Hematopoietic multipotent progenitor cell treated with erythropoietin and hydrocortisone succinate and interleukin-3 and kit ligand, for 4 days (in vitro differentiated cells): ENCODE results near the gene MRFAP1L1.
A peak's percentile ranks its signal among the peaks of the same experiment; 100 is the strongest.
"Not testable (repeated sequence)": the region's sequence is repeated elsewhere in the genome, so short reads cannot be mapped to it uniquely, and the experiment has no call there.

ENCODE experiments used
- DNase-seq: peaks from one replicate; pipeline ENCODE4 v3.0.0-alpha.2; 2015

Gene MRFAP1L1

DNA sequence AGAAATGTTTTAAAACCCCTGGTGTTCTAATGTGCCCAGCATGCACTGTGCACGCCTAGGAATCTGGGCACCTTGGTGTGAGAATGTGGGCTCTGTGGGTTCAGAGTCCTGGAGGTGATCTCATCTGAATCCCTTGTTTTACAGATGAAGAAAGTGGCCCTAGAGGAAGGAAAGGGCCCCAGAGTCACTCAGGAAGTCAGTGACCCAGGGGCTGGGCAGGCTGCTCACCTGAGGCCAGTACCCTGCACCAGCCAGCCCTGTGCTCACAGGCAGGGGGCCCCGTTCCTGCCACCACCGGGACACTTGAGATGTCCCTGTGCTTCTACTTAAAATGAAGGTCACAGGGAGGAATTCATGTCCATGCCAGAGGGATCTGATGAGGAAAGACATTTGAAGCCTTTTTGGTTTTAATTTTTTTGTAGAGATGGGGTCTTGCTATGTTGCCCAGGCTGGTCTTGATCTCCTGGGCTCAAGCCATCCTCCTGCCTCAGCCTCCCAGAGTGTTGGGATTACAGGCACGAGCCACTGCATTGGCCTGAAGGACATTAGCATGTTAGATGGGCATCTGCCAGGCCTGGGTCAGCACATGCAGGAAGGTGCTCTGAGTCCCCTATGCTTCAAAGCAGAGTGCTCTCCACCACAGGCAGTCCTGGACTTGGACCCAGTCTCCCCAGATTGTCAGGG, 23.4 kb downstream of the MRFAP1L1 start:
- no peak for DNase-seq

GRCh38 chr4:6684656-6685055, 25.0 kb downstream of the MRFAP1L1 start:
- no peak for DNase-seq

DNA sequence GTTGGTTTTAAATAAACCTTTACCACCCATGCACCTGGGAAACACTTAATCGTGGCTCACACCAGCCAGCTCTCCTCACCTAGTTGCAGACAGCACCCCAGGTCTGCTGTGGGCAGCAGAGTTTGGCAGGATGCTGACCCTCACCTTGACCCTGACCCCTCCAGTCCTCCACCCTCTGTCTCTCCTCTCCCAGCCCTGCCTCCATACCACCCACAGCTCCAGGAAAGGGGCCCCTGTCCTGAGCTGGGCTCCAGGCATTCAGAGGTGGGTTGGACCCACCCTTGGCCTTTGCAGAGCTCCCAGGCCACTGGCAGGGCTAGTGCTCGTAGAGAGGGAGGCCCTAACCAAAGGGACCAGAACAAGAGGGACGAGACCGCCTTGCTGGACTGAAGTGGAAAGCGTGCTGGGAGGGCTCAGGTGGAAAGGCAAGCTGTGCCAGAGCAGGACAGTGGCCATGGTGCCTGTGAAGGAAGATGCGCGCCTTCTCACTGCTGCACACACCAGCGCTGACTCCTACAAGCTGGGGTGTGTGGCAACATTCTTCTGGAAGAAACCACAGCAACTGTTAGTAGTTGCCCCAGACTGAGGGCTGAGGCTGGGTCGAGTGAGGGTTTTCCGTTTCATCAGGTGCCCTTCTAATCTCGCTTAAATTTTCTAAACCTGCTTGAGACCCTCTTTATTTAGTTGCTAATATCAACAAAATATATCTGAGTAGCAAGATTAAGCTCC, 26.6 kb downstream of the MRFAP1L1 start:
- peak; percentile 75 for DNase-seq

GRCh38 chr4:6681191-6681590, 28.5 kb downstream of the MRFAP1L1 start:
- no peak for DNase-seq

- no peak for DNase-seq
These were observed 29.2 kb downstream of the MRFAP1L1 start for GRCh38 chr4:6680372-6681034.

DNA sequence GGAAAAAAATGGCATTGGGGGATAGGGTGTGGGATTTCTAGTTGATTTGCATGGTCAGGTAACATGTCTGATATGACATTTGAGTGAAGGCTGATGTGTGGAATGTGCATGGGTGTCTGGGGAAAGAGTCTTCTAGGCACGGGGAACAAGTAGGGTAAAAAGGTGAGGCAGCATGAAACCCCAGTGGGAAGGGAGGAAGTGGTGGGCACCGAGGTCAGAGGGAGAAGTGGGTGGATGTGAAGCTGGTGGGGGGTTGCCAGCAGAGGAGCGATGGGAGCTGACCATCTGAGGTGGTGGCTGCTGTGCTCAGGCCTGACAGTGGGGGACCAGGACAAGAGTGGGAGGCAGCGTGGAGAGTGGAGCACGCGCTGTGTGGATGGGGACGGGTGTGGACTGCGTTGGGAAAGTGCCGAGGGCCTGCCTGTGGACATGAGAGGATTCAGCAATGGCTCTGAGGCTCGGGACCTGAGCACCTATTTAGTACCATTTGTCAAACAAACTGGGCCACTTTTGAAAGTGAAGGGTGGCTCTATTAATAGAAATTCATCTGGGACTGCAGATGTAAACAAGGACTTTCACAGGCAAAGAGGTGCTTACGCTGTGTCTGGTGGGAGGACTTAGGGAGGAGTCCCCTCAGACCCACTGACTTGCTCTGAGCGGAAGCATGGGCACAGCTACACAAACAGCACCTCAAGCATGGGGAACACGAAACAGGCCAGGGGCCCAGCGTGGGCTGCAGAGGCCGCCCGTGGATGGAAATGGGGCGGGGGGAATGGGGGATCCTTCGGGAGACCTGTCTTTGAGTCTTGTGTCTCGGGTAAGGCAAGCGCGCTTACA, 32.7 kb downstream of the MRFAP1L1 start:
- DNase-seq, result no peak

- peak; percentile 81 for DNase-seq
These were observed 35.0 kb downstream of the MRFAP1L1 start for GRCh38 chr4:6674500-6675149.

DNA sequence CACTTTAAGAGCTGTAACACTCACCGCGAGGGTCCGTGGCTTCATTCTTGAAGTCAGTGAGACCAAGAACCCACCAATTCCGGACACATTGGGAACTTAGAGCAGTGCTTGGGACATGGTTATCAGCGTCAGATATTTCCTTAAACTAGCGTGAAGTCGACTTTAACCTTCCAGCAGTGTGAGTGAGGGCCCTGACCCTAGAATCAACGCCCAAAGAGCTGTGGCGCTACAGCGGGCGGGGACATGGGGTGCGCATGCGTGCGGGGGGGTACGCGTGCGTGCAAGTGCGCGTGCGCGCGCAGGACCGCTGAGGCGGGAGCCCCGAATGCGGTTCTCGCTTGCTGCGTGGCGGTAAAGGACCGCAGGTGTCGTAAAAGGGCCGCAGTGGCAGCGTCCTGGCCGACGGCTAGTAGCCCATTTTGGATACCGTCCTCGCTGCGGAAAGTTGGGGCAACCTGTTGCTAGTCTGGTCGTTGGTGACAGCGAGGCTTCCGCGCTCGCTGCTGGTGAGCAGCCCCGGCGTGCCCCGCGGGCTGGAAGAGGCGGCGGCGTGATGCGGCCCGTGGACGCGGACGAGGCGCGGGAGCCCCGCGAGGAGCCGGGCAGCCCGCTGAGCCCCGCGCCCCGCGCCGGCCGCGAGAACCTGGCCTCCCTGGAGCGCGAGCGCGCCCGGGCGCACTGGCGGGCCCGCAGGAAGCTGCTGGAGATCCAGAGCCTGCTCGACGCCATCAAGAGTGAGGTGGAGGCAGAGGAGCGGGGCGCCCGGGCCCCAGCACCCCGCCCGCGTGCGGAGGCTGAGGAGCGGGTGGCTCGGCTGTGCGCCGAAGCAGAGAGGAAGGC, 35.8 kb downstream of the MRFAP1L1 start:
- DNase-seq, result peak; percentile 98

- DNase-seq, result peak; percentile 54
These were observed 36.4 kb downstream of the MRFAP1L1 start for GRCh38 chr4:6673191-6673659.

DNA sequence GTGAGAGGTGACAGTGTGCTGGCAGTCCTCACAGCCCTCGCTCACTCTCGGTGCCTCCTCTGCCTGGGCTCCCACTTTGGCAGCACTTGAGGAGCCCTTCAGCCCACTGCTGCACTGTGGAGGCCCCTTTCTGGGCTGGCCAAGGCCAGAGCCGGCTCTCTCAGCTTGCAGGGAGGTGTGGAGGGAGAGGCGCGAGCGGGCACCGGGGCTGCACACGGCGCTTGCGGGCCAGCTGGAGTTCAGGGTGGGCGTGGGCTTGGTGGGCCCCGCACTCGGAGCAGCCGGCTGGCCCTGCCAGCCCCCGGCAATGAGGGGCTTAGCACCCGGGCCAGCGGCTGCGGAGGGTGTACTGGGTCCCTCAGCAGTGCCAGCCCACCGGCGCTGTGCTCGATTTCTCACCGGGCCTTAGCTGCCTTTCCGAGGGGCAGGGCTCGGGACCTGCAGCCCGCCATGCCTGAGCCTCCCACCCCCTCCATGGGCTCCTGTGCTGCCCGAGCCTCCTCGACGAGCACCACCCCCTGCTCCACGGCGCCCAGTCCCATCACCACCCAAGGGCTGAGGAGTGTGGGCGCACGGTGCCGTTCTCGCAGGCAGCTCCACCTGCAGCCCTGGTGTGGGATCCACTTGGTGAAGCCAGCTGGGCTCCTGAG, 37.0 kb downstream of the MRFAP1L1 start:
- not testable (repeated sequence) for DNase-seq

GRCh38 chr4:6672131-6672530, 37.5 kb downstream of the MRFAP1L1 start:
- DNase-seq, result no peak

DNA sequence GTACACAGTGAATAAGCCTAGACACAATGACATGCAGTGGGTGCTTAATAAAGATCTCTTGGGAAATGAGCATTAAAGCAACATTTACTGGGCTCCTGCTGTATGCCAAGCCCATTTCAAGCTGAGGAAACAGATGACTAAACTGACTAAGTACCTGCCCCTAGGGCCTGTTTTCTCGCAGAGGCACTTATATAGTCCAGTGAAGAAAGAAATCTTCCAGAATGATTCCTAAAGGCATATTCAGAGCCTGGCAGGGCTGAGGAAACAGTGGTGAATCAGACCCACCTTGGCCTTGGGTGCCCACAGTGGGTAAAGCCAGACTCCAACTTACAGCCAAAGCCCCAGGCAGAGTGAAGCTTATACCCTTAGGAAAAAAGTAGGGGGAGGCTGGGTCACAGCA, 38.0 kb downstream of the MRFAP1L1 start:
- DNase-seq, result no peak

GRCh38 chr4:6668391-6668790, 41.3 kb downstream of the MRFAP1L1 start:
- DNase-seq, result no peak

DNA sequence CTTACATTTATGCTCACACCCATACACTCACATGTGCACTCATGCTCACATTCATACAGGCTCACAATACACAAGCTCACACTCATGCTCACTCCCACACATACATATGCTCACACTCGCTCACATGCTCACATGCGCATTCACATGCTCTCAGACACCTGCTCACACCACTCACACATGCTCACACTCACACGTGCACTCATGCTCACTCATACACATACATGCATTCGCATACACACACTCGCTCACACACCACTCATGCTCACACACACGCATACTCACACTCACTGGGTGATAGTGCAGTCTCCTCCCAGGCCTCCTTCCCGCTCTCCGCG, 44.4 kb downstream of the MRFAP1L1 start:
- DNase-seq, result no peak

DNA sequence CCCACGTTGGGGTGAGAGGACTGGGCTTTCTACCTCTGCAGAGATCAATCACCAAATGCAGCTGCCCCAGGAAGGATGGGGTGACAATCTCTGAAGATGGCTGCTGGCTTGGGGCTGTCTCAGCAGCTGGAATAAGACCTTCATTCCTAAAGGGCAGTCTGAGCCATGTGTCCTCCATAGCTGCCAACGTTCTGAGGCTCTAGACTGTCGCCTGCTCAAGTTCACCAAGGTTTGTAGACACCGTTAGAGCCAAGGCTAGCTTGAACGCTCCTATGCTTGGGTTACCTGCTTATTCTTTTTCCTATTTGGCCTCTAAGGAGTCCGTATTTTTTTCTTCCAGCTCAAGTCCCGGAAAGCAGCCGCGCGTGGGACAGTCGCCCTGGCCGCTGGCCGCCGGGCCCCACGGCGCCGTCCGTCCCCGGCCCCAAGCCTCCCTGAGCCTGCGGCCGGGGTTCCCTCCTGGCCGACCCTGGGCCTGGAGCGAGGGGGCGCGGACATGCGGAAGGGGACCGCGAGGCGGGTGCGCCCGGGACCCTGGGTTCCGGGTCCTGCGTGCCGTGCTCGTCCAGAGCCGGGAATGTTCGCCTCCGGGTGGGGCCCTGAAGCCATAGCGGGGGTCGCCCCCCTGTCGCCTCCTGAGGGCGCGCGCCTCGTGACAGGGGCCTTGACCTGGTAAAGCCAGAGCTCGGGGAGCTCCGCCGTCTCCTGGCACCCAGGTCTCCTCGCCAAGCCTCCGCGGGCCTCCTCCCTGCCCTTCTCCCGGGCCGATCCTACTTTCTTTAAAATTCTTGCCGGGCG, 45.9 kb downstream of the MRFAP1L1 start:
- no peak for DNase-seq

GRCh38 chr4:6662591-6662990, 47.1 kb downstream of the MRFAP1L1 start:
- no peak for DNase-seq

GRCh38 chr4:6660430-6660829, 49.2 kb downstream of the MRFAP1L1 start:
- no peak for DNase-seq

DNA sequence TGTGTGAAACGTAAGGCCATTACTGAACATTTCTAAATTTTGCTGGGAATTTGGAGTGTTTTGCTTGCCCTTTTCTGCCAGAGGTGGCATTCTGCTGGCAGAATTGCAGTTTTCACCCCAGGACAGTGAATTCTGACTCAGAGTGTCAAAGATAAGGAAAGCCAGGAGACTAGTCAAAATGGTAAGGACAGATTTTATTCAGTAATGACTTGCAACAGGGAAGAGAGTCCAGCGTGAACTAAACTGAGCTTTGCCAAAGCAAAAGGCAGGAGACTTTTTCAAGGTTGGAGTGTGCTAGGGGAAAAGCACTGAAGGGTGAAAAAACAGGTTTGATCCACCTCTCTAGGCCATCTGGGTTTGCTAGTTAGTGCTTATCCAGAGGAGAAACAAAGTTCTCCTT, 49.8 kb downstream of the MRFAP1L1 start:
- DNase-seq, result no peak

DNA sequence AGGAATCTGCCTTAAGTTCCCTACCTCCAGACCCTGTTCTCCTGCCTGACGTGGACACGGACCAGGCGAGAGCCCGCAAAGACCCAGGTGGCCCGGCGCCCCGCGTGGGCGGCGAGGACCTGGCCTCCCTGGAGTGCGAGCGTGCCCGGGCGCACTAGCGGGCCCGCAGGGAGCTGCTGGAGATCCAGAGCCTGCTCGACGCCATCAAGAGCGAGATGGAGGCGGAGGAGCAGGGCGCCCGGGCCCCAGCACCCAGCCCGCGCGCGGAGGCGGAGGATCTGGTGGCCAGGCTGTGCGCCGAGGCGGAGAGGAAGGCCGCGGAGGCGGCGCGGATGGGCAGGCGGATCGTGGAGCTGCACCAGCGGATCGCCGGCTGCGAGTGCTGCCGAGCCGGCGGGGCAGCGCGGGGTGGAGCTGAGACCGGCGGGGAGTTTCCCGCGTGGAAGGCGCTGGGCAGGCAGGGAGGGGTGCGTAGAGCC, 51.0 kb downstream of the MRFAP1L1 start:
- peak; percentile 50 for DNase-seq

- no peak for DNase-seq
These were observed 51.5 kb downstream of the MRFAP1L1 start for GRCh38 chr4:6658209-6658595.
